ENCODE measurements around the gene RRM2.

Gene RRM2

GRCh38 chr2:10167316-10167715, 44.8 kb downstream of the RRM2 start:
- H3K27me3 ChIP-seq (ENCODE audit: insufficient read depth, low read length) = no peaks in the 10 kb centered on the region

GRCh38 chr2:10168221-10168620, 45.7 kb downstream of the RRM2 start:
- no peaks in the 10 kb centered on the region for H3K9me3 ChIP-seq (ENCODE audit: low read length)
- H3K36me3 ChIP-seq (ENCODE audit: insufficient read depth, low read length) = no peaks in the 10 kb centered on the region
- H3K27me3 ChIP-seq (ENCODE audit: insufficient read depth, low read length) = no peaks in the 10 kb centered on the region
- H3K4me1 ChIP-seq (ENCODE audit: insufficient read depth, low read length) = peaks cover 42% of the 10 kb centered on the region
- no peak overlapping the region for H3K4me3 ChIP-seq (ENCODE audit: low read length)
- H2AFZ ChIP-seq (ENCODE audit: low read depth, low read length) = no peak overlapping the region

More at GRCh38 chr2:10167316-10167715, 44.8 kb downstream of the RRM2 start:
- H2AFZ ChIP-seq (ENCODE audit: low read depth, low read length) = no peak overlapping the region
- H3K4me3 ChIP-seq (ENCODE audit: low read length) = no peak overlapping the region
- H3K4me1 ChIP-seq (ENCODE audit: insufficient read depth, low read length) = peaks cover 43% of the 10 kb centered on the region
- no peaks in the 10 kb centered on the region for H3K36me3 ChIP-seq (ENCODE audit: insufficient read depth, low read length)
- H3K9me3 ChIP-seq (ENCODE audit: low read length) = no peaks in the 10 kb centered on the region

GRCh38 chr2:10169053-10169578, 46.6 kb downstream of the RRM2 start:
- H3K27me3 ChIP-seq (ENCODE audit: insufficient read depth, low read length) = no peaks in the 10 kb centered on the region
- peaks cover 40% of the 10 kb centered on the region for H3K4me1 ChIP-seq (ENCODE audit: insufficient read depth, low read length)
- H3K4me3 ChIP-seq (ENCODE audit: low read length) = no peak overlapping the region
- no peaks in the 10 kb centered on the region for H3K36me3 ChIP-seq (ENCODE audit: insufficient read depth, low read length)
- no peak overlapping the region for H2AFZ ChIP-seq (ENCODE audit: low read depth, low read length)
- H3K9me3 ChIP-seq (ENCODE audit: low read length) = no peaks in the 10 kb centered on the region

- Histone ChIP-seq H3K4me1 (ENCODE audit: insufficient read depth, low read length) (peaks cover 39% of the 10 kb centered on the region), H3K4me3 (ENCODE audit: low read length) (no peak overlapping the region), H3K27me3 (ENCODE audit: insufficient read depth, low read length) (no peaks in the 10 kb centered on the region), H3K36me3 (ENCODE audit: insufficient read depth, low read length) (no peaks in the 10 kb centered on the region), H3K9me3 (ENCODE audit: low read length) (no peaks in the 10 kb centered on the region), H2AFZ (ENCODE audit: low read depth, low read length) (no peak overlapping the region)
These were observed 47.0 kb downstream of the RRM2 start for GRCh38 chr2:10169581-10169980.

- no peaks in the 10 kb centered on the region for H3K9me3 ChIP-seq (ENCODE audit: low read length)
- H3K27me3 ChIP-seq (ENCODE audit: insufficient read depth, low read length) = no peaks in the 10 kb centered on the region
- H3K4me3 ChIP-seq (ENCODE audit: low read length) = no peak overlapping the region
- H3K4me1 ChIP-seq (ENCODE audit: insufficient read depth, low read length) = peaks cover 39% of the 10 kb centered on the region
- H2AFZ ChIP-seq (ENCODE audit: low read depth, low read length) = no peak overlapping the region
- H3K36me3 ChIP-seq (ENCODE audit: insufficient read depth, low read length) = no peaks in the 10 kb centered on the region
These were observed 47.7 kb downstream of the RRM2 start for GRCh38 chr2:10170256-10170655.

- Histone ChIP-seq H3K4me1 (ENCODE audit: insufficient read depth, low read length) (peaks cover 39% of the 10 kb centered on the region), H3K36me3 (ENCODE audit: insufficient read depth, low read length) (no peaks in the 10 kb centered on the region), H3K4me3 (ENCODE audit: low read length) (no peak overlapping the region), H3K27me3 (ENCODE audit: insufficient read depth, low read length) (no peaks in the 10 kb centered on the region), H3K9me3 (ENCODE audit: low read length) (no peaks in the 10 kb centered on the region), H2AFZ (ENCODE audit: low read depth, low read length) (no peak overlapping the region)
These were observed 48.7 kb downstream of the RRM2 start for GRCh38 chr2:10171006-10171800.

DNA sequence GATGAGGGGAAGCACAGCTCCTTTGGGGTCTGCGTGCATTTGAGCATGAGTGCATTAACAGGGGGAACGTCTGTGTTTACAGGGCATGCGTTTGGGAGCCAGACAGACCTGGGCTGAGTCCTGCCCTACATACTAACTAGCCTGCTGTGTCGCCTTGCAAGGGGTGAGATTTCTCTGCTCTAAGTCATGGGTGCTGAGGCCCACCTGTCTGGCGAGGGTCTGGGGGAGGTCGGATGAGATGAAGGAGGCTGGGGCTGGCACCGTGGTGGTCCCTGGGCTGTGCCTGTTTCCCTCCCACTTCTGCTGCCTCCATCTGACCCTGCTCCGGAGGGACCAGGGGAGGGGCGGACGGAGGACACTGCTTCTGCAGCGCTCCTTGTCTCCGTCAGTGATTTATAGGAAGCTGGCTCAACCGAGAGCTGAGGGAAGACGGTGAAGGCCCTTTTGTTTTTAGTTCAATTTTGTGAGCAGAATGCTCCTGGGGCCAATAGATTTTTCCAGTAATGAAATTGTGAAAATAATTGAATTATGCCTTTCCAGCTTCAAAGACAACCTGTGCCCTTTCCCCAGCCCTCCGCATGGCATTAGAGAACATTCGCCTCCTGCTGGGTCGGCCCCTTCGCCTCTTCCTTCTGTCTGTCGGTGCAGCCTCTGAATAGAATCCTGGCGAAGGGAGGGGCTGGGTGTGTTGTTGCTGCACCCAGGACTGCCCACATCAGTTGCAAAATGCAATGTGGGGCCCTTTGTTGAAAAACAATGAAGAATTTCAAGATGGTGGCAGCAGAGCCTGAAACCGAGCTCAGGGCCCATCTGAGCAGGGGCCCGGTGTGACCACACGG, 49.7 kb downstream of the RRM2 start:
- no peak overlapping the region for H2AFZ ChIP-seq (ENCODE audit: low read depth, low read length)
- no peaks in the 10 kb centered on the region for H3K9me3 ChIP-seq (ENCODE audit: low read length)
- H3K4me3 ChIP-seq (ENCODE audit: low read length) = no peak overlapping the region
- peaks cover 38% of the 10 kb centered on the region for H3K4me1 ChIP-seq (ENCODE audit: insufficient read depth, low read length)
- H3K27me3 ChIP-seq (ENCODE audit: insufficient read depth, low read length) = no peaks in the 10 kb centered on the region
- H3K36me3 ChIP-seq (ENCODE audit: insufficient read depth, low read length) = no peaks in the 10 kb centered on the region

DNA sequence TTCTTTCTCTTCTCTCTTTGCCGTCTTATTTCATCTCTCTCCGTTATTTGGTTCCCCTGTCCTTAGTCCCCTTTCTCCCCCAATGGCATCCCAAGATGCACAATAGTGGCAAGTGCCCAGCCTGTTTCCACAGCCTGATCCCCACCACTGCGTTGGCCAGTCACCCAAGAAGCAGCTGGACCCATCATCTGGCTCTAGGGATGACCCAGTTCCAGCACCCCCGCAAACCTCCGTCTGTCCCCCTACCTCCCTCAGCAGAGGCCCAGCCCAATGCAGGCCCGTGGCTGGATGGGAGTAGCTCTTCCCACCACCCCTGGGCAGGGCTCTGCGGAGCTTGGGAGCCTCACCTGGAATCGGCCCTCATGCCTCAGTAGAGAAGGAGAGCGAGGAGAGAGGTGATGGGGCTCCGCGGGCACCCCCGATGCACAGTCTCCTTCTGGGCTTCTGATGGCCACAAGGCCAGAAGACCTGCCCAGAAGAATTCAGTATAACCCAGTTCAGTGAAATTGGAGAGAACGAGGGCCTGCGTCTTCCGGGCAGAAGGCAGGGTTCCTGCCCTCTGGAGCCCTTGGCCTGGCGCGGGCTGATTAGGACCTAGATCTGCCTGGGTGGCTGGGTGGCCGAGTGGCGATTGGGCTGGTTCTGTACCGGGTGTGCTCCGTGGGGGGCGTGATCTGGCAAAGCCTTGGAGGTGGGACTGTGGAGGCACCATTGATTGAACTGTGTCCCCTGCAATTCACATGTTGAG, 50.9 kb downstream of the RRM2 start:
- Histone ChIP-seq H3K9me3 (ENCODE audit: low read length) (peaks cover under 1% of the 10 kb centered on the region), H3K4me3 (ENCODE audit: low read length) (no peak overlapping the region), H2AFZ (ENCODE audit: low read depth, low read length) (no peak overlapping the region), H3K36me3 (ENCODE audit: insufficient read depth, low read length) (no peaks in the 10 kb centered on the region), H3K4me1 (ENCODE audit: insufficient read depth, low read length) (peaks cover 31% of the 10 kb centered on the region), H3K27me3 (ENCODE audit: insufficient read depth, low read length) (no peaks in the 10 kb centered on the region)

DNA sequence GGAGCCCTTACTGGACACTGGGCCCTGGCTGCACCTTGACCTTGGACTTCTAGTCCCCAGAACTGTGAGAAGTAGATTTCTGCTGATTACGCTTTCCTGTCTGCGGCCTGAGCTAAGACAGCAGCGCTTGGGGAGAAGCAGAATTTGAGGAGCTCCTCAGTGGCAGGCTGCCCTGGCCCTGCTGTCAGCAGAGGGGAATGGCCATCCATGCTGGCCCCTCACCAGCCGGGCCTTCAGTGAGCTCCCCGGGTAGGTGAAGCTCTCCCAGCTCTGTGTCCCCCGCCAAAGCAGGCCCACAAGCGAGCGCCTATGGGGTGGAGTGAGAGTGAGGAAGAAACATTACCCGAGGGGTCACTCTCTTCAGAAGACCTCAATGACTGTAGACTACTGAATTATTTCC, 51.6 kb downstream of the RRM2 start:
- Histone ChIP-seq H3K27me3 (ENCODE audit: insufficient read depth, low read length) (no peaks in the 10 kb centered on the region), H3K4me3 (ENCODE audit: low read length) (no peak overlapping the region), H3K4me1 (ENCODE audit: insufficient read depth, low read length) (peaks cover 31% of the 10 kb centered on the region), H3K9me3 (ENCODE audit: low read length) (peaks cover 6% of the 10 kb centered on the region), H2AFZ (ENCODE audit: low read depth, low read length) (no peak overlapping the region), H3K36me3 (ENCODE audit: insufficient read depth, low read length) (no peaks in the 10 kb centered on the region)

- H3K27me3 ChIP-seq (ENCODE audit: insufficient read depth, low read length) = no peaks in the 10 kb centered on the region
- H2AFZ ChIP-seq (ENCODE audit: low read depth, low read length) = no peak overlapping the region
- peaks cover 9% of the 10 kb centered on the region for H3K9me3 ChIP-seq (ENCODE audit: low read length)
- peaks cover 37% of the 10 kb centered on the region for H3K4me1 ChIP-seq (ENCODE audit: insufficient read depth, low read length)
- H3K4me3 ChIP-seq (ENCODE audit: low read length) = no peak overlapping the region
- H3K36me3 ChIP-seq (ENCODE audit: insufficient read depth, low read length) = no peaks in the 10 kb centered on the region
These were observed 52.9 kb downstream of the RRM2 start for GRCh38 chr2:10175441-10175840.

GRCh38 chr2:10178751-10179150, 56.2 kb downstream of the RRM2 start:
- Histone ChIP-seq H3K27me3 (ENCODE audit: insufficient read depth, low read length) (no peaks in the 10 kb centered on the region), H3K4me1 (ENCODE audit: insufficient read depth, low read length) (peaks cover 13% of the 10 kb centered on the region), H3K9me3 (ENCODE audit: low read length) (peaks cover 9% of the 10 kb centered on the region), H3K4me3 (ENCODE audit: low read length) (no peak overlapping the region), H3K36me3 (ENCODE audit: insufficient read depth, low read length) (no peaks in the 10 kb centered on the region), H2AFZ (ENCODE audit: low read depth, low read length) (no peak overlapping the region)

- no peak overlapping the region for H2AFZ ChIP-seq (ENCODE audit: low read depth, low read length)
- H3K4me1 ChIP-seq (ENCODE audit: insufficient read depth, low read length) = peaks cover 13% of the 10 kb centered on the region
- H3K9me3 ChIP-seq (ENCODE audit: low read length) = peaks cover 9% of the 10 kb centered on the region
- no peaks in the 10 kb centered on the region for H3K27me3 ChIP-seq (ENCODE audit: insufficient read depth, low read length)
- H3K4me3 ChIP-seq (ENCODE audit: low read length) = no peak overlapping the region
- no peaks in the 10 kb centered on the region for H3K36me3 ChIP-seq (ENCODE audit: insufficient read depth, low read length)
These were observed 56.9 kb downstream of the RRM2 start for GRCh38 chr2:10179422-10179821.

- no peak overlapping the region for H3K4me3 ChIP-seq (ENCODE audit: low read length)
- no peaks in the 10 kb centered on the region for H3K27me3 ChIP-seq (ENCODE audit: insufficient read depth, low read length)
- H3K36me3 ChIP-seq (ENCODE audit: insufficient read depth, low read length) = no peaks in the 10 kb centered on the region
- no peak overlapping the region for H2AFZ ChIP-seq (ENCODE audit: low read depth, low read length)
- H3K4me1 ChIP-seq (ENCODE audit: insufficient read depth, low read length) = peaks cover 18% of the 10 kb centered on the region
- peaks cover 9% of the 10 kb centered on the region for H3K9me3 ChIP-seq (ENCODE audit: low read length)
These were observed 57.7 kb downstream of the RRM2 start for GRCh38 chr2:10180229-10180628.

All from neuron (in vitro differentiated cells).